ENCODE data around the gene DRD1.

The DRD1 gene

DNA sequence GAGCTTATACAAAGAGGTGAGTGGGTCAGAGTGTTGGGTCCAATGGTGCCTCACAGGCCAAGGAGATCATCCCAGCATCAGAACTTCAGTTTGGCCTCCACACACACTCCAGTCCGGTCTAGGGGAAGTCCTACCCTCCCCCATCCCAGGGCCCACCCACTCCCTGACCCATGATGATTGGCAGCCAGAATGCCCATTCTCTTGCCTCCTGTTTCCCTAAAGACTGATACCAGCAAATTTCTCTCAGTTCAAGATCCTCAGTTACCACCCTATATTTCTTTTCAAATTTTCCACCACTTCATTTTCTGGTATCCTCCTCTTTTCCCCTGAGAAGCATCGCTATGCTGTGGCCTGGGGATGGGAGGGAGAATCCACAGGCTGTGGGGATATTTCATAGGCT, 21.9 kb downstream of the DRD1 start:
- ChIA-PET POLR2A (no interaction called here), CTCF (no interaction called here)
- H3K4me3 ChIP-seq (ENCODE audit: low read depth, low read length) = no peak overlapping the region
- no peak for DNase-seq (ENCODE audit: low read depth, low spot score)
- TF ChIP-seq, protein P1, sequence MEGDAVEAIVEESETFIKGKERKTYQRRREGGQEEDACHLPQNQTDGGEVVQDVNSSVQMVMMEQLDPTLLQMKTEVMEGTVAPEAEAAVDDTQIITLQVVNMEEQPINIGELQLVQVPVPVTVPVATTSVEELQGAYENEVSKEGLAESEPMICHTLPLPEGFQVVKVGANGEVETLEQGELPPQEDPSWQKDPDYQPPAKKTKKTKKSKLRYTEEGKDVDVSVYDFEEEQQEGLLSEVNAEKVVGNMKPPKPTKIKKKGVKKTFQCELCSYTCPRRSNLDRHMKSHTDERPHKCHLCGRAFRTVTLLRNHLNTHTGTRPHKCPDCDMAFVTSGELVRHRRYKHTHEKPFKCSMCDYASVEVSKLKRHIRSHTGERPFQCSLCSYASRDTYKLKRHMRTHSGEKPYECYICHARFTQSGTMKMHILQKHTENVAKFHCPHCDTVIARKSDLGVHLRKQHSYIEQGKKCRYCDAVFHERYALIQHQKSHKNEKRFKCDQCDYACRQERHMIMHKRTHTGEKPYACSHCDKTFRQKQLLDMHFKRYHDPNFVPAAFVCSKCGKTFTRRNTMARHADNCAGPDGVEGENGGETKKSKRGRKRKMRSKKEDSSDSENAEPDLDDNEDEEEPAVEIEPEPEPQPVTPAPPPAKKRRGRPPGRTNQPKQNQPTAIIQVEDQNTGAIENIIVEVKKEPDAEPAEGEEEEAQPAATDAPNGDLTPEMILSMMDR (IDR thresholded peaks at IDR 0.05; ENCODE audit: insufficient read depth, low read length, missing control alignments) = no peak

DNA sequence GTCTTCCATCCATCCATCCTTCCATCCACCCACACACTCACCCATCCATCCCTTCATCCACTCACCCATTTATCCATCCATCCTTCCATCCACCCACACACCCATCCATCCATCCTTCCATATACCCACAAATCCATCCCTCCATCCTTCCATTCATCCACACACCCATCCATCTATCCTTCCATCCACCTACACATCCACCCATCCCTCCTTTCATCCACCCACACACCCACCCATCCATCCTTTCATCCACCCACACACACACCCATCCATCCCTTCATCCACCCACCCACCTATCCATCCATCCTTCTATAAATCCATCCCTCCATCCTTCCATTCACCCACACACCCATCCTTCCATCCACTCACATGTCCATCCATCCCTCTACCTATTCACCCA, 23.6 kb downstream of the DRD1 start:
- ChIA-PET CTCF (no interaction called here), POLR2A (no interaction called here)
- no peak overlapping the region for H3K4me3 ChIP-seq (ENCODE audit: low read depth, low read length)
- DNase-seq (ENCODE audit: low read depth, low spot score) = no peak
- TF ChIP-seq, protein P1 (IDR thresholded peaks at IDR 0.05; ENCODE audit: insufficient read depth, low read length, missing control alignments) = no peak

DNA sequence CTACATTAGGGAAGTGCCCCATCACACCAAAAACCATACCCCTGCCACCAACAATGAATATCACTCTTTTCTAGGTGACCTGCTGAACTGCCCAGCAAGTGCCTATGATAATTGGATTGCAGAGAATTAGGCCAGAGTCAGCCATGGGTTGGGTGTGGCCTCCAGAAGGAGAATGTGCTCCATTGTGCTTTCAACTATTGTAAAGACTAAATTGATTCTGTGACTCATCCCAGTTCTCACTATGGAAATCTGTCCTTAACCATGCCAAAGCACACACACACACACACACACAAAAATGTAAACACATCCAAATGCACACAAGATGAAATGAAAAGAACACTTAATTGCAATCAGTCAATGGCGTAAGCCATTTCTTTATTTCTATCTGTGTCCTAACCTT, 25.7 kb downstream of the DRD1 start:
- CTCF ChIA-PET = no interaction called here
- H3K4me3 ChIP-seq (ENCODE audit: low read depth, low read length) = no peak overlapping the region
- DNase-seq (ENCODE audit: low read depth, low spot score) = no peak
- POLR2A ChIA-PET = no interaction called here
- TF ChIP-seq, protein P1 (IDR thresholded peaks at IDR 0.05; ENCODE audit: insufficient read depth, low read length, missing control alignments) = no peak

DNA sequence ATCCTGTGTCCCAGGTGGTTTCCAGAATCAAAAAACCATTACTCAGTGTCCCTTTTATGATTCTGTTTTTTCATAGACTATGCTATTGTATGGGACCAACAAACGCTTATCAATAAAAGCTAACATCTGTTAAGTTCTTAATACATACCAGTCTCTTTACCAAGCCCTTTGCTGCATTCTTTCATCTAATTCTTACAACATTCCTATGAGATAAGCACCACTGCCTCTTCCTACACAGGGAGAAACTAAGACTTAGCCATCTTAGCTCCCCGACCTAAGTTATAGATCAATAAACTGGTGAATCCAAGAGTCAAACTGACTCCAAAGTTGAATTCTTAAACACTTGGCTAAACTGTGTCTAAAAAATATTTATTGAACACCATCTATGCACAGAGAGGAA, 26.6 kb downstream of the DRD1 start:
- ChIA-PET POLR2A (no interaction called here), CTCF (no interaction called here)
- no peak for DNase-seq (ENCODE audit: low read depth, low spot score)
- H3K4me3 ChIP-seq (ENCODE audit: low read depth, low read length) = no peak overlapping the region
- TF ChIP-seq, protein P1 (IDR thresholded peaks at IDR 0.05; ENCODE audit: insufficient read depth, low read length, missing control alignments) = no peak

DNA sequence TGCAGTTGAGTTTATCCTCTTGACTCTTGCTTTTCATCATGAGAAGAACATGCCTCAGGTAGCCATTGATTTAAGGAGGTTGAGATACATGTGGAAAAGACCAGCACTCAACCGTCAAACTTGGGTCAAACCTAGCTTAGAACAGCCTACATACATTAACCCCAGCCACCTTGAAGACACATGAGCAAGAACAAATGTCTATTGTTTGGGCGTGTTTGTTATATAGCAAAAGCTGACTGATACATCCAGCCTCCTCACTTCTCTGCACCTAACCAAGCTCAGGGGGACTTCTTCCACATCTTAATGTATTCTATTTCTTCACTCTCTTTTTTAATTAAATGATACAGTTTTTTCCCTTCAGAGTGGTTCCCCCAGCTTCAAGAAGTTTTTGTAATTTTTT, 28.7 kb downstream of the DRD1 start:
- H3K4me3 ChIP-seq (ENCODE audit: low read depth, low read length) = no peak overlapping the region
- ChIA-PET POLR2A (no interaction called here), CTCF (interaction anchor here (1.0 kb wide), 1 partner anchor 49 kb away, joined by 3 read pairs; no protein-coding TSS in a partner anchor)
- TF ChIP-seq, protein P1 (IDR thresholded peaks at IDR 0.05; ENCODE audit: insufficient read depth, low read length, missing control alignments) = no peak
- no peak for DNase-seq (ENCODE audit: low read depth, low spot score)

DNA sequence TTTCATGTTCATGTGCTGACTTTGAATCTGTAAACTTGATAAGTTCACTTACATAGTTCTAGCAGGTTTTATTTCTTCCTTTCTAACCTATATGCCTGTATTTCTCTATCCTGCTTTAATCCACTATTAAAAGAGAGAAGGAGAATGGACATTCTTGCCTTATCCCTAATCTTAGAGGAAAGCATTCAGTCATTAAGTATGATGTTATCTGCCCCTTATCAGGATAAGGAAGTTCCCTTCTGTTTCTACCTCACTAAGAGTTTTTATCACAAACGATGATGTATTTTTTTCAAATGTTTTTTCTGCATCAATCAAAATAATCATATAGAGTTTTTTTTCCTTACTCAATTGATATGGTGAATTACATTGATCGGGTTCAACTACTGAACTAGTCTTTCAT, 33.1 kb downstream of the DRD1 start:
- no peak for DNase-seq (ENCODE audit: low read depth, low spot score)
- ChIA-PET POLR2A (no interaction called here), CTCF (no interaction called here)
- TF ChIP-seq, protein P1 (IDR thresholded peaks at IDR 0.05; ENCODE audit: insufficient read depth, low read length, missing control alignments) = no peak
- no peak overlapping the region for H3K4me3 ChIP-seq (ENCODE audit: low read depth, low read length)
